CD4-positive, CD25-positive, alpha-beta regulatory T cell (primary cell): ENCODE results near the gene ARL14EP. TPM values are rescaled to one million over a fixed set of nuclear protein-coding genes. Genes with fewer than 3 reads are reported as not detected.

Source experiments
- ATAC-seq, 2 donors: fragments of 150-1000 bp; cut with Tn5 transposase; one replicate each; pipeline ENCODE4 v1.10.0; 2021; ENCODE audit warnings: low read depth in 2 of 2, moderate number of reproducible peaks in 2 of 2, moderate library complexity in 1 of 2
- DNase-seq, 3 donors: peaks; one replicate each; pipeline versions ENCODE4 v3.0.0 to v3.0.0-alpha.2; 2012 to 2022; ENCODE audit warnings: mixed read lengths in 1 of 3
- H3K27ac ChIP-seq: one replicate; pipeline ENCODE4 v1.7.0; 2013; ENCODE audit warnings: mild to moderate bottlenecking, low read length; ENCODE audit not compliant: insufficient read depth, poor library complexity, severe bottlenecking
- H3K27me3 ChIP-seq: one replicate; pipeline ENCODE4 v1.7.0; 2013; ENCODE audit warnings: low read length; ENCODE audit not compliant: control insufficient read depth, insufficient read depth
- H3K36me3 ChIP-seq: one replicate; pipeline ENCODE4 v1.7.0; 2013; ENCODE audit warnings: mild to moderate bottlenecking, low read length, moderate library complexity; ENCODE audit not compliant: control insufficient read depth, insufficient read depth
- H3K4me1 ChIP-seq: 2 replicates; pipeline ENCODE4 v1.7.0; 2013; ENCODE audit warnings: mild to moderate bottlenecking, low read length; ENCODE audit not compliant: insufficient read depth, control insufficient read depth, poor library complexity, severe bottlenecking
- H3K4me3 ChIP-seq: one replicate; pipeline ENCODE4 v1.7.0; 2013; ENCODE audit warnings: low read depth, mild to moderate bottlenecking, low read length, moderate library complexity
- H3K9me3 ChIP-seq, 2 experiments: 1 replicate in 1 of 2; 2 replicates in 1 of 2; pipeline ENCODE4 v1.7.0; 2013; ENCODE audit warnings: low read length in 2 of 2, mild to moderate bottlenecking in 1 of 2, moderate library complexity in 1 of 2; ENCODE audit not compliant: control insufficient read depth in 2 of 2
- H3K27ac Mint-ChIP-seq, 3 donors: one replicate each; pipeline ENCODE4 v1.8.0; 2020 to 2022; ENCODE audit warnings: mild to moderate bottlenecking in 3 of 3, mixed read lengths in 3 of 3, moderate library complexity in 2 of 3
- H3K27me3 Mint-ChIP-seq: one replicate; pipeline ENCODE4 v1.8.0; 2022; ENCODE audit warnings: mild to moderate bottlenecking, mixed read lengths
- H3K36me3 Mint-ChIP-seq: one replicate; pipeline ENCODE4 v1.8.0; 2020; ENCODE audit warnings: mixed read lengths
- H3K4me1 Mint-ChIP-seq, 4 donors: one replicate each; pipeline ENCODE4 v1.8.0; 2020 to 2022; ENCODE audit warnings: mixed read lengths in 4 of 4, mild to moderate bottlenecking in 1 of 4
- H3K4me3 Mint-ChIP-seq, 4 donors: one replicate each; pipeline ENCODE4 v1.8.0; 2020 to 2022; ENCODE audit warnings: mild to moderate bottlenecking in 4 of 4, mixed read lengths in 4 of 4, moderate library complexity in 3 of 4
- H3K9me3 Mint-ChIP-seq, 7 donors: one replicate each; pipeline ENCODE4 v1.8.0; 2020 to 2022; ENCODE audit warnings: mixed read lengths in 7 of 7, mild to moderate bottlenecking in 3 of 7, moderate library complexity in 2 of 7
- polyA plus RNA-seq, 4 donors: library from polyadenylated mRNA; unstranded; fragments of 300-500 nt; fragmentation: Illumina TruSeq; gene quantifications; one replicate each; pipeline ENCODE4 v1.2.3, GENCODE V29; 2021
- total RNA-seq: library from RNA; stranded (reverse); gene quantifications from one replicate; pipeline ENCODE4 v1.2.3, GENCODE V29; 2022

ARL14EP gene
- total and polyA plus RNA-seq, 5 donors from 2014 or later: 23.3 to 82.1 (median 60.5) TPM

DNA sequence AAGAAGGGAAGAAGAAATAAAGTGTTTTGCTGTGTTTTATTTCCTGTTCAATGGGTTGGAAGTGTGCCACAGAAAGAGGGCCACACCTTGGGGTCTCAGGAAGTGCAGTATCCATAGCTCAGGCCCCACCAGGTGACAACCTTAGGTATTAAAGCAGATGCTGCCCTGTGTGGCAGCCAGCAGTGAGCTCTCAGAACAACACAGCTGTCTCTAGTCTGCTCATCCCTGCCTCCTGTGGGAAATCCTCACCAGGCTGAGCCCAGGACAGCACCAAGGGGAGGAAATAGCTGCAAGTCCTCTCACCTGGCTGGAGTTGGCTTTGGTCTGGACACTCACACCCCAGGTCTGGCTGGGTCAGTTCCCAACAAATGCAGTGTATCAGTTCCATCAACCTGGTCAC, 25.1 kb downstream of the ARL14EP start:
- no peak overlapping the region for H3K4me3 ChIP-seq
- no peak overlapping the region for H3K27ac ChIP-seq
- no peaks in the 10 kb centered on the region for H3K27me3 ChIP-seq
- H3K36me3 Mint-ChIP-seq: no peaks in the 10 kb centered on the region
- no peaks in the 10 kb centered on the region for H3K9me3 ChIP-seq
- H3K9me3 Mint-ChIP-seq: peaks cover 0 to 3% (median 0%) of the 10 kb centered on the region in 7 donors
- no peaks in the 10 kb centered on the region for H3K4me1 ChIP-seq
- H3K27me3 Mint-ChIP-seq: peaks cover 15% of the 10 kb centered on the region
- no peak for DNase-seq
- peak overlapping the region in 1 of 4 donors; percentile 32 for H3K4me3 Mint-ChIP-seq
- no peak overlapping the region for H3K27ac Mint-ChIP-seq
- ATAC-seq: no peak
- no peaks in the 10 kb centered on the region for H3K36me3 ChIP-seq
- peaks cover 0 to 12% (median 3%) of the 10 kb centered on the region in 4 donors for H3K4me1 Mint-ChIP-seq

DNA sequence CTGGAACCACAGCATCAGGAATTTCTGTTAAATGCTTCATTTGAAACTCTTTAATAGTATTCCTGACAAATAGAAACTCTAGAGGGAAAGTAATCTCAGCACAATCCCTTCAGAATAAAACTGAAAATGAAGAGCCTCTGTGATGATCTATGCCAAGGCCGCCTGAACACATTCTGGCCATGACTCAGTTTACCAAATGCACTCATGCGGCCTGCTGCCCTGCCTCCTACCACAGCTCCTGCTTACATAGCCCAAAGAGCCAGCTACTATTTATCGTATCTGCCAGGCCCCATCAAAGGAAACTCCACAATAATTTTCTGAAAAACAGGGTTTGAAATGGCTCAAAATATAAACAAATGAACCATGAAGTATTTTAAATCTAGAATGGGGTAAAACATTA, 27.0 kb downstream of the ARL14EP start:
- no peaks in the 10 kb centered on the region for H3K4me1 ChIP-seq
- no peak overlapping the region for H3K27ac ChIP-seq
- H3K4me3 Mint-ChIP-seq: no peak overlapping the region
- DNase-seq: no peak
- no peaks in the 10 kb centered on the region for H3K36me3 Mint-ChIP-seq
- no peaks in the 10 kb centered on the region for H3K27me3 ChIP-seq
- ATAC-seq: no peak
- peaks cover 0 to 12% (median 3%) of the 10 kb centered on the region in 4 donors for H3K4me1 Mint-ChIP-seq
- H3K27ac Mint-ChIP-seq: no peak overlapping the region
- peaks cover 0 to 3% (median 0%) of the 10 kb centered on the region in 7 donors for H3K9me3 Mint-ChIP-seq
- peaks cover 25% of the 10 kb centered on the region for H3K27me3 Mint-ChIP-seq
- no peaks in the 10 kb centered on the region for H3K36me3 ChIP-seq
- no peaks in the 10 kb centered on the region for H3K9me3 ChIP-seq
- no peak overlapping the region for H3K4me3 ChIP-seq

DNA sequence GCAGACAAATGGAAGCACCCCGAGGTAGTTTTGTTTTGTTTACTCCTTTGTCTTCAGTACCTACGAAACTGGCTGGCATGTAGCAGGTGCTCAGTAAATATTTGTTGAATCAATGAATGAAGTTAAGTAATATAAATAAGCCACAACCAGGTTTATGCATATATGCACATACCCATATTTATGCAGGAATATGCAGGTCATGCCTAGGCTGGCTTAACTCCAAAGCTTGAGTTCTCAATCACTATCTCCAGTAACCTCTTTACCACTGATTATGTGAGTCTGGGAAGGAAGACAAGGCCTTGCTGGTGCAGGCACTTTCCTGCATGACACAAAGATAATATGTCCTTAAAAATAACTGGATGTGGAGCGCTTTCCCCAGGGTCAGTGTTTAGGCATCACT, 27.5 kb downstream of the ARL14EP start:
- DNase-seq (no peak), ATAC-seq (no peak)
- Mint-ChIP-seq H3K36me3 (no peaks in the 10 kb centered on the region), H3K4me3 (no peak overlapping the region), H3K9me3 (peaks cover 0 to 3% (median 0%) of the 10 kb centered on the region in 7 donors), H3K27me3 (peaks cover 25% of the 10 kb centered on the region), H3K27ac (no peak overlapping the region), H3K4me1 (peaks cover 0 to 12% (median 3%) of the 10 kb centered on the region in 4 donors)
- Histone ChIP-seq H3K4me1 (no peaks in the 10 kb centered on the region), H3K27me3 (no peaks in the 10 kb centered on the region), H3K4me3 (no peak overlapping the region), H3K9me3 (no peaks in the 10 kb centered on the region), H3K36me3 (no peaks in the 10 kb centered on the region), H3K27ac (no peak overlapping the region)

DNA sequence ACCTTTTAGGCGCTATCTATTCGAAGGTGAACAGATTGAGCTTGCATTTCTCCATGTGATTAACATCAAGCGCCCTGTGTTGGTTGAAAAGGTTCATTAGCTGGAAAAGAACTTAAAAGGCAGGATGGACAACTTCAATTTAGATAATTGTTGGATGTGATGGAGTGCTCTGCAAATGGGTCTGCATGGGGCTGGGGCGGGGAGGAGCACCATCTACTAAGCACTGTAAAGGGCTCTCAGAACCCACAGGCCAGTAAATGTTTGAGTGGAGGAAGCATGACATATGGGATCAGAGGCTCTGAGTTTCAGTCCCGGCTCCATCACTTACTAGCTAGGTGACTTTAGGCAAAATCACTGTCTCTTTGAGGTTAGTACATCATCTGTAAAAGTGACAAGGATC, 28.2 kb downstream of the ARL14EP start:
- DNase-seq (no peak), ATAC-seq (no peak)
- no peak overlapping the region for H3K4me3 ChIP-seq
- Mint-ChIP-seq H3K27me3 (peaks cover 30% of the 10 kb centered on the region), H3K36me3 (no peaks in the 10 kb centered on the region), H3K4me1 (peaks cover 0 to 8% (median 2%) of the 10 kb centered on the region in 4 donors), H3K9me3 (peaks cover 0 to 2% (median 0%) of the 10 kb centered on the region in 7 donors), H3K4me3 (no peak overlapping the region), H3K27ac (no peak overlapping the region)
- H3K27me3 ChIP-seq: no peaks in the 10 kb centered on the region
- H3K27ac ChIP-seq: no peak overlapping the region
- H3K9me3 ChIP-seq: no peaks in the 10 kb centered on the region
- H3K36me3 ChIP-seq: no peaks in the 10 kb centered on the region
- no peaks in the 10 kb centered on the region for H3K4me1 ChIP-seq

GRCh38 chr11:30356391-30356790, 33.5 kb downstream of the ARL14EP start:
- Histone ChIP-seq H3K9me3 (no peaks in the 10 kb centered on the region), H3K27ac (no peak overlapping the region), H3K27me3 (no peaks in the 10 kb centered on the region), H3K36me3 (no peaks in the 10 kb centered on the region), H3K4me1 (no peaks in the 10 kb centered on the region), H3K4me3 (no peak overlapping the region)
- Mint-ChIP-seq H3K4me1 (no peaks in the 10 kb centered on the region), H3K27ac (no peak overlapping the region), H3K4me3 (no peak overlapping the region), H3K27me3 (peaks cover 27% of the 10 kb centered on the region), H3K36me3 (no peaks in the 10 kb centered on the region), H3K9me3 (peaks cover 0 to 3% (median 0%) of the 10 kb centered on the region in 7 donors)
- DNase-seq: no peak
- no peak for ATAC-seq

- H3K4me3 ChIP-seq: no peak overlapping the region
- no peak overlapping the region for H3K27ac ChIP-seq
- H3K27me3 ChIP-seq: no peaks in the 10 kb centered on the region
- no peak overlapping the region for H3K27ac Mint-ChIP-seq
- ATAC-seq (no peak), DNase-seq (no peak)
- H3K4me1 Mint-ChIP-seq: no peaks in the 10 kb centered on the region
- H3K27me3 Mint-ChIP-seq: peaks cover 20% of the 10 kb centered on the region
- H3K36me3 Mint-ChIP-seq: no peaks in the 10 kb centered on the region
- H3K36me3 ChIP-seq: no peaks in the 10 kb centered on the region
- H3K9me3 Mint-ChIP-seq: peaks cover 0 to 2% (median 0%) of the 10 kb centered on the region in 7 donors
- no peaks in the 10 kb centered on the region for H3K4me1 ChIP-seq
- H3K4me3 Mint-ChIP-seq: no peak overlapping the region
- no peaks in the 10 kb centered on the region for H3K9me3 ChIP-seq
Measured at GRCh38 chr11:30357872-30358271, 35.0 kb downstream of the ARL14EP start.

- no peaks in the 10 kb centered on the region for H3K9me3 ChIP-seq
- no peak overlapping the region for H3K4me3 Mint-ChIP-seq
- H3K4me3 ChIP-seq: no peak overlapping the region
- H3K4me1 ChIP-seq: no peaks in the 10 kb centered on the region
- peaks cover 16% of the 10 kb centered on the region for H3K27me3 Mint-ChIP-seq
- H3K4me1 Mint-ChIP-seq: no peaks in the 10 kb centered on the region
- H3K9me3 Mint-ChIP-seq: peaks cover 0 to 2% (median 0%) of the 10 kb centered on the region in 7 donors
- H3K27ac Mint-ChIP-seq: no peak overlapping the region
- no peak overlapping the region for H3K27ac ChIP-seq
- no peaks in the 10 kb centered on the region for H3K36me3 ChIP-seq
- H3K36me3 Mint-ChIP-seq: no peaks in the 10 kb centered on the region
- no peak for ATAC-seq
- no peak for DNase-seq
- H3K27me3 ChIP-seq: no peaks in the 10 kb centered on the region
Measured at GRCh38 chr11:30358536-30358935, 35.6 kb downstream of the ARL14EP start.

- Mint-ChIP-seq H3K4me1 (no peaks in the 10 kb centered on the region), H3K27me3 (peaks cover 8% of the 10 kb centered on the region), H3K9me3 (peaks cover 0 to 2% (median 0%) of the 10 kb centered on the region in 7 donors), H3K27ac (no peak overlapping the region), H3K4me3 (no peak overlapping the region), H3K36me3 (no peaks in the 10 kb centered on the region)
- H3K4me1 ChIP-seq: no peaks in the 10 kb centered on the region
- ATAC-seq (no peak), DNase-seq (no peak)
- H3K36me3 ChIP-seq: no peaks in the 10 kb centered on the region
- no peak overlapping the region for H3K4me3 ChIP-seq
- H3K27me3 ChIP-seq: no peaks in the 10 kb centered on the region
- H3K9me3 ChIP-seq: no peaks in the 10 kb centered on the region
- H3K27ac ChIP-seq: no peak overlapping the region
Measured at GRCh38 chr11:30360741-30361140, 37.8 kb downstream of the ARL14EP start.
